ENCODE measurements around the gene TSNAX. TPM values are rescaled to one million over a fixed set of nuclear protein-coding genes. Genes with fewer than 3 reads are reported as not detected.

The TSNAX gene
- total and polyA plus RNA-seq, 2 of the 8 experiments (the other 6 are each of a cell fraction or from before 2014, with no cell fraction given) = 7.7 to 34.0 TPM

DNA sequence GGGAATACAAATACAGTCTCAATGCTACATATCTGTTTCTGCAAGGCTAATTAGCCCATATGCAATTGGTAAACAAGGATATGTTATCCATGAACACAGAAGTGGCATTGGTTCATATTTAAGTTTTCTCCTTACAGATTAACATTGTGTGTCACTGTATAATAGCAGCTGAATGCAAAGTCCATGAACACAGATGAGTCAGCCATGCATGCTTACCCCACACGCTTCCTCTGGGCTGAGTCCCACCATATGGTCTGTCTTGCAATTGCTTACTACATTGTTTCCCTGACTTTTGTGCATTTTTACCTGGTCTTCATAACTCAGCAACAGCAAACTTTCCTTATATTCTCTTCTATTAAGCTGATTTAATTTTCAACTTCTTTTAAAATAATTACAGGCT lies 41.5 kb upstream of the TSNAX start (continued):
- TF ChIP-seq, protein P1, sequence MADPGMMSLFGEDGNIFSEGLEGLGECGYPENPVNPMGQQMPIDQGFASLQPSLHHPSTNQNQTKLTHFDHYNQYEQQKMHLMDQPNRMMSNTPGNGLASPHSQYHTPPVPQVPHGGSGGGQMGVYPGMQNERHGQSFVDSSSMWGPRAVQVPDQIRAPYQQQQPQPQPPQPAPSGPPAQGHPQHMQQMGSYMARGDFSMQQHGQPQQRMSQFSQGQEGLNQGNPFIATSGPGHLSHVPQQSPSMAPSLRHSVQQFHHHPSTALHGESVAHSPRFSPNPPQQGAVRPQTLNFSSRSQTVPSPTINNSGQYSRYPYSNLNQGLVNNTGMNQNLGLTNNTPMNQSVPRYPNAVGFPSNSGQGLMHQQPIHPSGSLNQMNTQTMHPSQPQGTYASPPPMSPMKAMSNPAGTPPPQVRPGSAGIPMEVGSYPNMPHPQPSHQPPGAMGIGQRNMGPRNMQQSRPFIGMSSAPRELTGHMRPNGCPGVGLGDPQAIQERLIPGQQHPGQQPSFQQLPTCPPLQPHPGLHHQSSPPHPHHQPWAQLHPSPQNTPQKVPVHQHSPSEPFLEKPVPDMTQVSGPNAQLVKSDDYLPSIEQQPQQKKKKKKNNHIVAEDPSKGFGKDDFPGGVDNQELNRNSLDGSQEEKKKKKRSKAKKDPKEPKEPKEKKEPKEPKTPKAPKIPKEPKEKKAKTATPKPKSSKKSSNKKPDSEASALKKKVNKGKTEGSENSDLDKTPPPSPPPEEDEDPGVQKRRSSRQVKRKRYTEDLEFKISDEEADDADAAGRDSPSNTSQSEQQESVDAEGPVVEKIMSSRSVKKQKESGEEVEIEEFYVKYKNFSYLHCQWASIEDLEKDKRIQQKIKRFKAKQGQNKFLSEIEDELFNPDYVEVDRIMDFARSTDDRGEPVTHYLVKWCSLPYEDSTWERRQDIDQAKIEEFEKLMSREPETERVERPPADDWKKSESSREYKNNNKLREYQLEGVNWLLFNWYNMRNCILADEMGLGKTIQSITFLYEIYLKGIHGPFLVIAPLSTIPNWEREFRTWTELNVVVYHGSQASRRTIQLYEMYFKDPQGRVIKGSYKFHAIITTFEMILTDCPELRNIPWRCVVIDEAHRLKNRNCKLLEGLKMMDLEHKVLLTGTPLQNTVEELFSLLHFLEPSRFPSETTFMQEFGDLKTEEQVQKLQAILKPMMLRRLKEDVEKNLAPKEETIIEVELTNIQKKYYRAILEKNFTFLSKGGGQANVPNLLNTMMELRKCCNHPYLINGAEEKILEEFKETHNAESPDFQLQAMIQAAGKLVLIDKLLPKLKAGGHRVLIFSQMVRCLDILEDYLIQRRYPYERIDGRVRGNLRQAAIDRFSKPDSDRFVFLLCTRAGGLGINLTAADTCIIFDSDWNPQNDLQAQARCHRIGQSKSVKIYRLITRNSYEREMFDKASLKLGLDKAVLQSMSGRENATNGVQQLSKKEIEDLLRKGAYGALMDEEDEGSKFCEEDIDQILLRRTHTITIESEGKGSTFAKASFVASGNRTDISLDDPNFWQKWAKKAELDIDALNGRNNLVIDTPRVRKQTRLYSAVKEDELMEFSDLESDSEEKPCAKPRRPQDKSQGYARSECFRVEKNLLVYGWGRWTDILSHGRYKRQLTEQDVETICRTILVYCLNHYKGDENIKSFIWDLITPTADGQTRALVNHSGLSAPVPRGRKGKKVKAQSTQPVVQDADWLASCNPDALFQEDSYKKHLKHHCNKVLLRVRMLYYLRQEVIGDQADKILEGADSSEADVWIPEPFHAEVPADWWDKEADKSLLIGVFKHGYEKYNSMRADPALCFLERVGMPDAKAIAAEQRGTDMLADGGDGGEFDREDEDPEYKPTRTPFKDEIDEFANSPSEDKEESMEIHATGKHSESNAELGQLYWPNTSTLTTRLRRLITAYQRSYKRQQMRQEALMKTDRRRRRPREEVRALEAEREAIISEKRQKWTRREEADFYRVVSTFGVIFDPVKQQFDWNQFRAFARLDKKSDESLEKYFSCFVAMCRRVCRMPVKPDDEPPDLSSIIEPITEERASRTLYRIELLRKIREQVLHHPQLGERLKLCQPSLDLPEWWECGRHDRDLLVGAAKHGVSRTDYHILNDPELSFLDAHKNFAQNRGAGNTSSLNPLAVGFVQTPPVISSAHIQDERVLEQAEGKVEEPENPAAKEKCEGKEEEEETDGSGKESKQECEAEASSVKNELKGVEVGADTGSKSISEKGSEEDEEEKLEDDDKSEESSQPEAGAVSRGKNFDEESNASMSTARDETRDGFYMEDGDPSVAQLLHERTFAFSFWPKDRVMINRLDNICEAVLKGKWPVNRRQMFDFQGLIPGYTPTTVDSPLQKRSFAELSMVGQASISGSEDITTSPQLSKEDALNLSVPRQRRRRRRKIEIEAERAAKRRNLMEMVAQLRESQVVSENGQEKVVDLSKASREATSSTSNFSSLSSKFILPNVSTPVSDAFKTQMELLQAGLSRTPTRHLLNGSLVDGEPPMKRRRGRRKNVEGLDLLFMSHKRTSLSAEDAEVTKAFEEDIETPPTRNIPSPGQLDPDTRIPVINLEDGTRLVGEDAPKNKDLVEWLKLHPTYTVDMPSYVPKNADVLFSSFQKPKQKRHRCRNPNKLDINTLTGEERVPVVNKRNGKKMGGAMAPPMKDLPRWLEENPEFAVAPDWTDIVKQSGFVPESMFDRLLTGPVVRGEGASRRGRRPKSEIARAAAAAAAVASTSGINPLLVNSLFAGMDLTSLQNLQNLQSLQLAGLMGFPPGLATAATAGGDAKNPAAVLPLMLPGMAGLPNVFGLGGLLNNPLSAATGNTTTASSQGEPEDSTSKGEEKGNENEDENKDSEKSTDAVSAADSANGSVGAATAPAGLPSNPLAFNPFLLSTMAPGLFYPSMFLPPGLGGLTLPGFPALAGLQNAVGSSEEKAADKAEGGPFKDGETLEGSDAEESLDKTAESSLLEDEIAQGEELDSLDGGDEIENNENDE (IDR thresholded peaks at IDR 0.05; ENCODE audit: insufficient replicate concordance, low read length) = no peak
- TF ChIP-seq MAFK (IDR thresholded peaks at IDR 0.05; ENCODE audit: low read depth, low read length) = no peak
